ENCODE measurements around the gene MOCS1.
"Not testable (repeated sequence)": the region's sequence is repeated elsewhere in the genome, so short reads cannot be mapped to it uniquely, and the experiment has no call there.

MOCS1 gene

DNA sequence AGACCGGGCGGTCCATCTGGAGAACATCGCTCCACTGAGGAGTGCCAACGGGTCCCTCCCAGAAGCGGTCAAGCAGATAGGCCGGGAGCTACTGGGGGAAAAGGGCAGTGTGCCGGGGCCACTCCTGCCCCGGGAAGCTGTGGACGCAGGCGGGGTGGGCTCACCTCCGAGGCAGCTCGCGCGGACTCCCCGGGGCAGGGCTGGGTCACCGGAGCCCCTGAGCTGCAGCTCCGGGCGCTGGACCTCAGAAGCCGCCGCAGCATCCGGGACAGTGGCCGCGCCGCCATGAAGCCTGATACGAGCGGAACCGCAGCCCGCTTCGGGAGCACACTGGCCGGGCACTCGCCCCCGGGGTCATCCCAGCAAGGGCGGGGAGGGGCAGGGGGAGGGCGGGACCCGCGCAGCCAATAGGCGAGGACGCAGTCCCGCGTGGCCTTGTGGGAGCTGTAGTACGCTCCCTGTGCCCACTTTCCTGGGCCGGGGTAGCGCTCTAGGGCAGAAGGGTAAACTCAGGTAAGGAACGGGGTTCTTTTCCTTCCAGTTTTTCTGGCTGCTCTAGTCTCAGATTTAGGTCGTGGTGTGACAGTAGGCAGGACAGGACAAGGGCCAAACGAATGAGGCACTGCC is at the start of gene MOCS1:
Gene MOCS1, minus strand, starts transcription at position 332 of the 627 bp plus-strand sequence. Its CDS starts 45 bp downstream, at position 287.
- no peaks in the 10 kb centered on the region for H3K27me3 ChIP-seq (ENCODE audit: control insufficient read depth, insufficient read depth, low read length)
- no peak within 1 kb of the TSS for H3K27ac ChIP-seq (ENCODE audit: low read length)
- H3K4me1 ChIP-seq (ENCODE audit: control insufficient read depth, insufficient read depth, low read length): peaks cover 11% of the 10 kb centered on the region; the same call in 1 of the 2 replicates
- no peaks in the 10 kb centered on the region for H3K36me3 ChIP-seq (ENCODE audit: control insufficient read depth, insufficient read depth, low read length)
- peak; percentile 60 for DNase-seq (ENCODE audit: low read depth, low spot score)
- no peaks in the 10 kb centered on the region for H3K9me3 ChIP-seq (ENCODE audit: control insufficient read depth, insufficient read depth, low read length)
- H3K4me3 ChIP-seq (ENCODE audit: low read length): peak within 1 kb of the TSS; percentile 89
- WGBS (ENCODE audit: insufficient coverage, insufficient read length): no CpG with 5 or more reads among the region's 46 CpGs

DNA sequence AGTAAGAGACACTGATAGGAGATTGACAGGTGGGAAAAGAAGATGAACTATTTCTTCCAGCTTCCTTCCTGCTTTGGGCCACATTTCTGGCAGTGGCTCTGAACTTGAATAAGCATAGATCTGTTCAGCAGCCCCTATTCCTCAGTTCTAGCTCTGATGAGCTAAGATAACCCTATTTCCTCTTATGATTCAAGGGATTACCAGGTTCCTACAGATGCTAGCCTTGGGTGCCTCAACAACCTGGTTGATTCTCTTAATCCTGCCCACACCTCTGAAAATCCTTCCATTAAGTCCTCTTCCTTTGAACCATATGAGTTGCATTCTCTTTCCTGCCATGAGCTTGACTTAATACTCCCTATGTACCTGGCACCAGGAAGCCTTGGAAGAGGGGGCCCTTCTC is 49.8 kb upstream of the MOCS1 start:
- H3K27ac ChIP-seq (ENCODE audit: low read length): no peak overlapping the region

DNA sequence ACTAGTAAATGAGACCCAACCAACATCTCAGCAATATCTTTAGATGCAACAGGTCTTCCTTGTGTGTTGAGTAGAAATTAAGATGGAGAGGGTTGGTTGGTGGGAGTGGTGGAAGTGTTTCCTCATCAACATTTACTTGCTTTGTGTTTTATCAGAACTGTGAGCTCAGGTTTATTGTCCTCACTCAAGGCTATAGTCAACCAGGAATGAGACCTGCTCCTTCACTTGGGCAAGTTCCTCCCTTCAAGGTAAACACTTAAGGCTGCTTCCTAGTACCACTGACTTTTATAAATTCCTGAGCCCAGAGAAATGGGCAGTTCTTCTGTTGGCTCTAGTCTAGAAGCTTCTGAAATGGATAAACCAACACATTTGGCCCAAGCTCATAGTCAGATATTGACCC is 48.9 kb upstream of the MOCS1 start:
- Histone ChIP-seq H3K27ac (ENCODE audit: low read length) (no peak overlapping the region), H3K36me3 (ENCODE audit: control insufficient read depth, insufficient read depth, low read length) (no peaks in the 10 kb centered on the region), H3K9me3 (ENCODE audit: control insufficient read depth, insufficient read depth, low read length) (no peaks in the 10 kb centered on the region), H3K4me3 (ENCODE audit: low read length) (no peak overlapping the region), H3K27me3 (ENCODE audit: control insufficient read depth, insufficient read depth, low read length) (no peaks in the 10 kb centered on the region), H3K4me1 (ENCODE audit: control insufficient read depth, insufficient read depth, low read length) (peaks cover 1% of the 10 kb centered on the region; the same call in 1 of the 2 replicates)
- no peak for DNase-seq (ENCODE audit: low read depth, low spot score)

More for the DNA sequence above, 49.8 kb upstream of the MOCS1 start:
- peaks cover 1% of the 10 kb centered on the region; the same call in 1 of the 2 replicates for H3K4me1 ChIP-seq (ENCODE audit: control insufficient read depth, insufficient read depth, low read length)
- no peak for DNase-seq (ENCODE audit: low read depth, low spot score)
- H3K36me3 ChIP-seq (ENCODE audit: control insufficient read depth, insufficient read depth, low read length): no peaks in the 10 kb centered on the region
- no peak overlapping the region for H3K4me3 ChIP-seq (ENCODE audit: low read length)
- no peaks in the 10 kb centered on the region for H3K27me3 ChIP-seq (ENCODE audit: control insufficient read depth, insufficient read depth, low read length)
- no peaks in the 10 kb centered on the region for H3K9me3 ChIP-seq (ENCODE audit: control insufficient read depth, insufficient read depth, low read length)

DNA sequence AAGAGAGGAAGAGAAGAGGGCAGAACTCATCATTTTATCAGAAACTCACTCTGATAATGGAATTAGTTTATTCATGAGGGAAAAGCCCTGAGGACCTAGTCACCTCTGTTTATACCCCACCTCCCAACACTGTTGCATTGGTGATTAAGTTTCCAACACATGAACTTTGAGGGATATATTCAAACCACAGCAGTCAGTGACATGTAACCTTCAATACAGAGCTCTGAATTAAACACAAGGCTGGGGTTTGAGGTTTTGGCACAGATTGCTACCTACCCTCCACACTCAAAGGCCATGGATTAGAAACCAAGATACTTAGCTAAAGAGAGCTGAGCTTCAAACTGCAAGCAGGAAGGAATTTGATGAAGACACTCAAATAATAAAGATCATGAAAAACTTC is 48.5 kb upstream of the MOCS1 start:
- no peaks in the 10 kb centered on the region for H3K27me3 ChIP-seq (ENCODE audit: control insufficient read depth, insufficient read depth, low read length)
- no peak overlapping the region for H3K4me3 ChIP-seq (ENCODE audit: low read length)

DNA sequence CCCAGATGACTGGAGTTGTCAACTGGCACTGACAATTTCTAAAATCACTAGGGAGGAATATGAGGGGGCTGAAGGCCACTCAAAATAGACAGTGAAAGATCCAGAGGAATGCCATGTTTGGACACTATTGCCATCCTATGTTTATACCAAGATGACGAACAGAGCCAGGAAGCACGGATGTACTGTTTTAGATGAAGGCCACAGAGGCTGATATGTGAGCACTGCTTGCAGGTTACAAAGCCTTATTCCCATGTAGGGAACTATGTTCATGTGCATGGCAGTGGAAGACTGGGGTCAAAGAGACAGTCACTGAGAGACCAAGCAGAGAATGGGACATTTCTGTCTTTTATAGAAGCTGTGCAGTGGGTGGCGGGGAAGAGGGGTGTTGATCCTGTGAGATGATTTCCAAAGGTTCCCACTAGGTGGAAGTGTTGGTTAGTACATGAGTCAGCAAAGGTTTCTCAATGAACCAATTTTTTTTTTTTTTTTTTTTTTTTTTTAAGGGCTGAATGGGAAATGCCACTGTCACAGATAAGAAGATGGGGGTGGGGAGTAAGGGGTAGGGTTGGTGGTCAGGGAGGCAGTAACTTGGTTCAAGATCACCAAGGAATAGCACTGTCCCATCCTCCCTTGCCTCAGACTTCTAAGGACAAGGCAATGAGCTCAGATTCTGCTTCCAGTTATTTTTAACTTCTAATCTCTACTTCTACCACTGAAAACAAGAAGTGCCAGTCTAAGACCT is 46.7 kb upstream of the MOCS1 start:
- H3K27ac ChIP-seq (ENCODE audit: low read length): no peak overlapping the region
- peaks cover 1% of the 10 kb centered on the region; the same call in 1 of the 2 replicates for H3K4me1 ChIP-seq (ENCODE audit: control insufficient read depth, insufficient read depth, low read length)
- WGBS (ENCODE audit: insufficient coverage, insufficient read length): no CpG with 5 or more reads among the region's 3 CpGs
- DNase-seq (ENCODE audit: low read depth, low spot score): peak; percentile 41
- H3K9me3 ChIP-seq (ENCODE audit: control insufficient read depth, insufficient read depth, low read length): no peaks in the 10 kb centered on the region
- H3K36me3 ChIP-seq (ENCODE audit: control insufficient read depth, insufficient read depth, low read length): no peaks in the 10 kb centered on the region
- no peaks in the 10 kb centered on the region for H3K27me3 ChIP-seq (ENCODE audit: control insufficient read depth, insufficient read depth, low read length)
- H3K4me3 ChIP-seq (ENCODE audit: low read length): no peak overlapping the region

More for the DNA sequence above, 48.5 kb upstream of the MOCS1 start:
- H3K4me1 ChIP-seq (ENCODE audit: control insufficient read depth, insufficient read depth, low read length): peaks cover 1% of the 10 kb centered on the region; the same call in 1 of the 2 replicates
- no peak for DNase-seq (ENCODE audit: low read depth, low spot score)
- no peak overlapping the region for H3K27ac ChIP-seq (ENCODE audit: low read length)
- no peaks in the 10 kb centered on the region for H3K9me3 ChIP-seq (ENCODE audit: control insufficient read depth, insufficient read depth, low read length)
- H3K36me3 ChIP-seq (ENCODE audit: control insufficient read depth, insufficient read depth, low read length): no peaks in the 10 kb centered on the region

DNA sequence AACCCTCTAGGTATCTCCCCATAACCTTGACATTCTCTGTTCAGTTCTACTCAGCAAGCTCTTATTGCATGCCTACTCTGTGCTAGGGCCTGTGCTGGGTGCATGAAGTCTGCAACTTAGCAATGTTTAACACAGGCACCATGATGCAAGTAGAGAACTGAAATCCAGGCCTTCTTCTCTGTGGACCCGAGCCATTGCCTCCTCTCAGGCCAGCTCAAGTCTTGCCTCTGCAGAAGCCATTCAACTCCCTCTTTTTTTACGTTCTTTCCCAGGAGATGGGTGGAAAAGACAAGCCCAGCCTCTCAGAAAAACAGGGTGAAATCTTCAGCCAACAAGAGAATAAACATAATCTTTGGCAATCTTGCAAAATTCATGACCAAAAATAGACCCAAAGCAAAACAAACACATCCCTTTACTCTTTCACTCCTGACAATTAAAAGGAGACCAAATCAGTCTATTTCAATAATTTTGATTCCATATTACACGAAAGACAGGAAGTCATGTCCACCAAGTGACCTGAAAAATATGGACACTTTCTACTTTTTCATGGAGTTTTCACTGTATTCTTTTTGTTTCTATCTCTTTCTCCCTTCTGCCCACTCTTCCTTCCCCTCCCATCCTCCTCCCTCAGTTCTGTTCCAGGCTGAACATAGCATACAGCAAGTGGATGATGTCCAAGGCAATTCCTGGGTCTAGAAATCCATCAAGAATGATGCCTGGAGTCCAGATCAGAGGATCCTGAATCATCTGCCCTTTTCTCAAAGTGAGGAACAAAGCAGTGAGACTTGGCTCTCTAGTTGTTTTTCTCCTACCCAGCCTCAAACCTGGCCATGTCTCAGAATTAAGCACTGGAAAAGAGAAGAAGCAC is 45.4 kb upstream of the MOCS1 start:
- no CpG with 5 or more reads among the region's 3 CpGs for WGBS (ENCODE audit: insufficient coverage, insufficient read length)
- Histone ChIP-seq H3K27me3 (ENCODE audit: control insufficient read depth, insufficient read depth, low read length) (no peaks in the 10 kb centered on the region), H3K4me3 (ENCODE audit: low read length) (no peak overlapping the region), H3K4me1 (ENCODE audit: control insufficient read depth, insufficient read depth, low read length) (peaks cover 1% of the 10 kb centered on the region; the same call in 1 of the 2 replicates), H3K27ac (ENCODE audit: low read length) (no peak overlapping the region), H3K9me3 (ENCODE audit: control insufficient read depth, insufficient read depth, low read length) (no peaks in the 10 kb centered on the region), H3K36me3 (ENCODE audit: control insufficient read depth, insufficient read depth, low read length) (no peaks in the 10 kb centered on the region)
- DNase-seq (ENCODE audit: low read depth, low spot score): no peak

DNA sequence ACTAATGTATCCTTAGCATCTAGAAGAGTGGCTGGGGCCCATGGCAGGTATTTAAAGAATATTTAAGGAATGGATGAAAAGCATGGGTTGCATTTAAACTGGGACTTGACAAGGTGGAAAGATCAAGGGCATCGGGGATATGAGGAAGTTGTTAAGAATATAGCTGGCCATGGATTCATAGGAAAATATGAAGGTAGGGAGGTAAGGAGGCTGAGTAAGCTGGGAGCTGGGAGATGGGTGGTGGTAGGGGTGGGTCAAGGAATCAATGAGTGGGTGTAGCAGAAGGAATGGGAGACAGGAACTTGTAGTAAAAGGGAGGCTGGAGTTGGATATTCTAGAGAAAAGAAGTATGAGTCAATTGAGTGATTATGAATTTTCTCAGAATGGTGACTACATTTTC is 44.0 kb upstream of the MOCS1 start:
- H3K9me3 ChIP-seq (ENCODE audit: control insufficient read depth, insufficient read depth, low read length): no peaks in the 10 kb centered on the region
- peaks cover 1% of the 10 kb centered on the region; the same call in 1 of the 2 replicates for H3K4me1 ChIP-seq (ENCODE audit: control insufficient read depth, insufficient read depth, low read length)
- no CpG with 5 or more reads among the region's 1 CpG for WGBS (ENCODE audit: insufficient coverage, insufficient read length)
- no peak for DNase-seq (ENCODE audit: low read depth, low spot score)
- H3K36me3 ChIP-seq (ENCODE audit: control insufficient read depth, insufficient read depth, low read length): no peaks in the 10 kb centered on the region
- H3K27me3 ChIP-seq (ENCODE audit: control insufficient read depth, insufficient read depth, low read length): no peaks in the 10 kb centered on the region
- no peak overlapping the region for H3K4me3 ChIP-seq (ENCODE audit: low read length)
- H3K27ac ChIP-seq (ENCODE audit: low read length): no peak overlapping the region

DNA sequence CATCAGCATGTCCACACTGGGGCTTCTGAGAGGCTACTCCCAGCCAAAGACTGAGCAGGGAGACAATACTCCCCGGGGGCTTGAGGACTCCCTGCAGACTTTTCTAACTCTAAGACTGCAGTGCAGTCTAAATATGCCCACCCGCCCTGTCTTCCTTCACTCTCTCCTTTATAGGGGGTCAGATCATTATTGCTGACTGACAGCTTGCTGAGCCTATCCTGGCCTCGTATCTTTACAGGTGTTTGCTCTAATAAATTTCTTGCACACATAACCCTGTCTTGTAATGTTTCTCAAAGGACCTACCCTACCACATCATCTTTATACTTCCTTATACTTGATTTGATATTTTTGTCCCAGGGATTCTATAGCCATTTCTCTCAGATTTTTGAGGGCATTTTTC is 39.4 kb upstream of the MOCS1 start:
- Histone ChIP-seq H3K36me3 (ENCODE audit: control insufficient read depth, insufficient read depth, low read length) (no peaks in the 10 kb centered on the region), H3K27me3 (ENCODE audit: control insufficient read depth, insufficient read depth, low read length) (no peaks in the 10 kb centered on the region), H3K4me1 (ENCODE audit: control insufficient read depth, insufficient read depth, low read length) (no peaks in the 10 kb centered on the region), H3K27ac (ENCODE audit: low read length) (no peak overlapping the region), H3K4me3 (ENCODE audit: low read length) (no peak overlapping the region), H3K9me3 (ENCODE audit: control insufficient read depth, insufficient read depth, low read length) (no peaks in the 10 kb centered on the region)
- no CpG with 5 or more reads among the region's 3 CpGs for WGBS (ENCODE audit: insufficient coverage, insufficient read length)
- no peak for DNase-seq (ENCODE audit: low read depth, low spot score)

DNA sequence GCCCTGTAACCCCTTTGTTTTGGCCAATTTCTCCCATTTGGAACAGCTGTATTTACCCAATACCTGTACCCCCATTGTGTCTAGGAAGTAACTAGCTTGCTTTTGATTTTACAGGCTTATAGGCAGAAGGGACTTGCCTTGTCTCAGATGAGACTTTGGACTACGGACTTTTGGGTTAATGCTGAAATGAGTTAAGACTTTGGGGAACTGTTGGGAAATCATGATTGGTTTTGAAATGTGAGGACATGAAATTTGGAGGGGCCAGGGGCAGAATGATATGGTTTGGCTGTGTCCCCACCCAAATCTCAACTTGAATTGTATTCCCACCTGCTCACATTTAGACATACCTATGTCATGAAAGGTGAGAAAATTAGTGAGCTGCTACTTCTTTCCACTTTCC is 38.5 kb upstream of the MOCS1 start:
- not testable (repeated sequence) for H3K27ac ChIP-seq (ENCODE audit: low read length); DNase-seq (ENCODE audit: low read depth, low spot score); H3K4me3 ChIP-seq (ENCODE audit: low read length); H3K9me3 ChIP-seq (ENCODE audit: control insufficient read depth, insufficient read depth, low read length); H3K27me3 ChIP-seq (ENCODE audit: control insufficient read depth, insufficient read depth, low read length); H3K36me3 ChIP-seq (ENCODE audit: control insufficient read depth, insufficient read depth, low read length); H3K4me1 ChIP-seq (ENCODE audit: control insufficient read depth, insufficient read depth, low read length)
- no CpG with 5 or more reads among the region's 1 CpG for WGBS (ENCODE audit: insufficient coverage, insufficient read length)

DNA sequence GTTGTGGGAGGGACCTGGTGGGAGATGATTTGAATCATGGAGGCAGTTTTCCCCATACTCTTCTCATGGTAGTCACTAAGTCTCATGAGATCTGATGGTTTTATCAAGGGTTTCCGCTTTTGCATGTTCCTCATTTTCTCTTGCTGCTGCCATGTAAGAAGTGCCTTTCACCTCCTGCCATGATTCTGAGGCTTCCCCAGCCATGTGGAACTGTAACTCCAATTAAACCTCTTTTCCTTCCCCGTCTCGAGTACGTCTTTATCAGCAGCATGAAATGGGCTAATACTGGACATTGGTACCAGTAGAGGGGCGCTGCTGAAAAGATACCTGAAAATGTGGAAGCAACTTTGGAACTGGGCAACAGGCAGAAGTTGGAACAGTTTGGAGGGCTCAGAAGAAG is 36.9 kb upstream of the MOCS1 start:
- not testable (repeated sequence) for H3K4me1 ChIP-seq (ENCODE audit: control insufficient read depth, insufficient read depth, low read length); H3K36me3 ChIP-seq (ENCODE audit: control insufficient read depth, insufficient read depth, low read length); H3K27ac ChIP-seq (ENCODE audit: low read length); DNase-seq (ENCODE audit: low read depth, low spot score); H3K9me3 ChIP-seq (ENCODE audit: control insufficient read depth, insufficient read depth, low read length); H3K27me3 ChIP-seq (ENCODE audit: control insufficient read depth, insufficient read depth, low read length); H3K4me3 ChIP-seq (ENCODE audit: low read length)
- no CpG with 5 or more reads among the region's 5 CpGs for WGBS (ENCODE audit: insufficient coverage, insufficient read length)

Measured in iPS DF 6.9 (cell line).